Hepatocyte (in vitro differentiated cells): ENCODE results near the gene C22orf39. TPM values are rescaled to one million over a fixed set of nuclear protein-coding genes. Genes with fewer than 3 reads are reported as not detected.

ENCODE experiments used
- DNase-seq: peaks from one replicate; pipeline ENCODE4 v3.0.0-alpha.2; 2016; ENCODE audit warnings: low spot score
- H2AFZ ChIP-seq: fragments of 200-600 bp; sonication (generic); 2 replicates; pipeline ENCODE4 v1.6.0; 2016; ENCODE audit warnings: antibody characterized with exemption, mild to moderate bottlenecking
- H3K27ac ChIP-seq: fragments of 200-600 bp; sonication (generic); 2 replicates; pipeline ENCODE4 v1.5.1; 2016; ENCODE audit warnings: mild to moderate bottlenecking
- H3K27me3 ChIP-seq: fragments of 200-600 bp; sonication (generic); 2 replicates; pipeline ENCODE4 v1.6.1; 2016
- H3K36me3 ChIP-seq: fragments of 200-600 bp; sonication (generic); replicated peaks from 2 replicates; pipeline ENCODE4 v1.5.1; 2016; ENCODE audit warnings: low read depth; ENCODE audit not compliant: insufficient read depth
- H3K4me1 ChIP-seq: fragments of 200-600 bp; sonication (generic); 2 replicates; pipeline ENCODE4 v1.5.1; 2016; ENCODE audit warnings: mild to moderate bottlenecking, moderate library complexity; ENCODE audit not compliant: insufficient read depth
- H3K4me2 ChIP-seq: fragments of 200-600 bp; sonication (generic); 2 replicates; pipeline ENCODE4 v1.6.0; 2016
- H3K4me3 ChIP-seq: fragments of 200-600 bp; sonication (generic); 2 replicates; pipeline ENCODE4 v1.5.1; 2016; ENCODE audit warnings: mild to moderate bottlenecking
- H3K79me2 ChIP-seq: fragments of 200-600 bp; sonication (generic); 2 replicates; pipeline ENCODE4 v1.6.0; 2017; ENCODE audit warnings: mild to moderate bottlenecking
- H3K9me2 ChIP-seq: fragments of 200-600 bp; sonication (generic); replicated peaks from 2 replicates; pipeline ENCODE4 v1.6.0; 2017; ENCODE audit warnings: mild to moderate bottlenecking; ENCODE audit not compliant: insufficient read depth
- H3K9me3 ChIP-seq: fragments of 200-600 bp; sonication (generic); 2 replicates; pipeline ENCODE4 v1.5.1; 2016; ENCODE audit warnings: low read depth, mild to moderate bottlenecking
- H4K20me1 ChIP-seq: fragments of 200-600 bp; sonication (generic); 2 replicates; pipeline ENCODE4 v1.6.0; 2016; ENCODE audit warnings: mild to moderate bottlenecking; ENCODE audit not compliant: insufficient read depth, poor library complexity, severe bottlenecking
- EZH2 ChIP-seq: fragments of 200-600 bp; sonication (generic); IDR thresholded peaks from 2 replicates; pipeline ENCODE4 v1.6.1; 2016; ENCODE audit warnings: antibody characterized with exemption, mild to moderate bottlenecking, borderline replicate concordance
- EZH2phosphoT487 ChIP-seq: fragments of 200-600 bp; sonication (generic); IDR thresholded peaks from one replicate; pipeline ENCODE4 v1.6.1; 2018; ENCODE audit warnings: antibody characterized with exemption, mild to moderate bottlenecking, low read depth, moderate library complexity; ENCODE audit not compliant: unreplicated experiment, severe bottlenecking
- WGBS: methylation state at CpG from one replicate; pipeline ENCODE4 v1.1.6; 2016; ENCODE audit warnings: low lambda C conversion rate; ENCODE audit errors: missing lambda C conversion rate; 5-methylcytosine and 5-hydroxymethylcytosine counted together
- polyA plus RNA-seq: library from polyadenylated mRNA; unstranded; fragments of >200 nt; fragmentation: Nextera tagmentation; extraction: Ambion mirVana; gene quantifications from 2 replicates; pipeline ENCODE4 v1.2.1, GENCODE V29; 2016
- total RNA-seq: library from RNA; depleted of rRNA; stranded (reverse); fragments of >200 nt; gene quantifications from 2 replicates; pipeline ENCODE4 v1.2.3, GENCODE V29; 2014
- TF ChIP-seq, protein P1 (sequence below): fragments of 200-600 bp; sonication (generic); IDR thresholded peaks from 2 replicates; pipeline ENCODE4 v1.5.1; 2016; ENCODE audit warnings: antibody characterized with exemption, mild to moderate bottlenecking; ENCODE audit not compliant: poor library complexity

C22orf39 gene
- total and polyA plus RNA-seq, 2 experiments from 2014 or later = 29.5 to 32.4 TPM

DNA sequence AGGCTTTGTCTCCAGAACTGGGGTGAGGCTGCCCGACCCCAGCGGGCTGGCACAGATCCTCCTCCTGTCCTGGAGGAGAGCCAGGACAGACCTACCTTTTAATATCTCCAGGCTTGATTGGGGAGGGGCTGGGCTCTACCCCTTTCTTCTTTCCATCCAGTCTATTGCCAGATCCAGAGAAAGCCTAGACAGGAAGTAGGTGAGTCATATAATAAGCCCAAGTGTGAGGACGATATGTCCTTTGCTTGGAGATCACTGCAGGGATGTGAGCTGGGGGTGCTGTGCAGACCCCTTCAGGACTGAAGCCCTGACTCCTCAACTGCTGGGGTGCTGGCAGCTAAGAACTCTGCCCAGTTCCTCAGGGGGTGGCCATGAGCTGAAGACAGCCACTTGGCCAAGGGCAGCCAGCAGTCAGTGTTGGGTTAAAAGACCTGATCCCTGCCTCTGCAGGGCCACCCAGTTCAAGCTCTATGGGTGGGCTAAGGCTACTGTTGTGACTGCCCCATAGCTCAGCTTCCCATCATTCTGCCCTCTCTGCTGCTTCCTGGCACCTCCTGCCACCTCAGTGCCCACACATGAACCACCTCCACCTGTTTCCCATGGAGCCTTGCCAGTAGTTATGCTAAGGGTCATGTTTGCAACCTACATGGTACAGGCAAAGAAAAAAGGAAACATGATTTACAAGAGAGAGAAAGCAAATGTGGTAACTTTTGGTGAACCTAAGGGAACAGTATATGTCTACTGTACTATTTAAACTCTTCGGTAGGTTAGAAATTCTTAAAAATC is 8.3 kb upstream of the C22orf39 start:
- Histone ChIP-seq H3K27ac (no peak overlapping the region), H3K9me3 (no peaks in the 10 kb centered on the region), H4K20me1 (no peaks in the 10 kb centered on the region), H3K79me2 (no peaks in the 10 kb centered on the region), H3K4me3 (no peak overlapping the region), H3K36me3 (no peaks in the 10 kb centered on the region), H2AFZ (no peak overlapping the region), H3K4me1 (no peaks in the 10 kb centered on the region), H3K9me2 (no peaks in the 10 kb centered on the region), H3K27me3 (no peaks in the 10 kb centered on the region), H3K4me2 (no peak overlapping the region)
- DNase-seq = no peak
- TF ChIP-seq, protein P1, sequence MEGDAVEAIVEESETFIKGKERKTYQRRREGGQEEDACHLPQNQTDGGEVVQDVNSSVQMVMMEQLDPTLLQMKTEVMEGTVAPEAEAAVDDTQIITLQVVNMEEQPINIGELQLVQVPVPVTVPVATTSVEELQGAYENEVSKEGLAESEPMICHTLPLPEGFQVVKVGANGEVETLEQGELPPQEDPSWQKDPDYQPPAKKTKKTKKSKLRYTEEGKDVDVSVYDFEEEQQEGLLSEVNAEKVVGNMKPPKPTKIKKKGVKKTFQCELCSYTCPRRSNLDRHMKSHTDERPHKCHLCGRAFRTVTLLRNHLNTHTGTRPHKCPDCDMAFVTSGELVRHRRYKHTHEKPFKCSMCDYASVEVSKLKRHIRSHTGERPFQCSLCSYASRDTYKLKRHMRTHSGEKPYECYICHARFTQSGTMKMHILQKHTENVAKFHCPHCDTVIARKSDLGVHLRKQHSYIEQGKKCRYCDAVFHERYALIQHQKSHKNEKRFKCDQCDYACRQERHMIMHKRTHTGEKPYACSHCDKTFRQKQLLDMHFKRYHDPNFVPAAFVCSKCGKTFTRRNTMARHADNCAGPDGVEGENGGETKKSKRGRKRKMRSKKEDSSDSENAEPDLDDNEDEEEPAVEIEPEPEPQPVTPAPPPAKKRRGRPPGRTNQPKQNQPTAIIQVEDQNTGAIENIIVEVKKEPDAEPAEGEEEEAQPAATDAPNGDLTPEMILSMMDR = no peak
- TF ChIP-seq EZH2 (no peak), EZH2phosphoT487 (no peak)
- 93% methylated on average over 4 of the region's 4 CpGs for WGBS

DNA sequence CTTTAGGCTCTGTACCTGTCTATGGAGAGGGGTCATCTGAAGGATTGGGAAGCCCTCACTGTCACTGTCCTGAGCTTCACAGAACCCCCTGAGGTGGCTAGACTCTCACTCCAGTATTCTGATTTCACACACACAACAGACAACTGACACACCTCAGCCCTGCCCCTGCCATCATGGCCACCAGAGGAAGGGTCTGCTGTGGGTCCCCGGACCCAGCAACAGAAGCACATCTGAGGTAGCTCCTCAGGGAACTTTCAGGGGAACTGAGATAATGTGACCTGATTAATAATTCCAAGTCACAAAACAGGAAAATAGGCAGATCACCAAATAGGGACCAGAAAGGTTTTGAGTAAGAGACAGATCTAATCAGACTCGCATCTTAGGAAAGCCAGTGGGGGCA is 7.5 kb upstream of the C22orf39 start:
- no peaks in the 10 kb centered on the region for H3K27me3 ChIP-seq
- H3K4me1 ChIP-seq = no peaks in the 10 kb centered on the region
- no peaks in the 10 kb centered on the region for H3K79me2 ChIP-seq
- no peak overlapping the region for H3K27ac ChIP-seq
- no peak overlapping the region for H3K4me2 ChIP-seq
- H4K20me1 ChIP-seq = no peaks in the 10 kb centered on the region
- no peak overlapping the region for H3K4me3 ChIP-seq
- 96% methylated on average over 2 of the region's 2 CpGs for WGBS
- no peak overlapping the region for H2AFZ ChIP-seq
- no peak for DNase-seq
- no peaks in the 10 kb centered on the region for H3K36me3 ChIP-seq
- TF ChIP-seq EZH2 (no peak), EZH2phosphoT487 (no peak)
- TF ChIP-seq, protein P1 = no peak
- no peaks in the 10 kb centered on the region for H3K9me2 ChIP-seq
- H3K9me3 ChIP-seq = no peaks in the 10 kb centered on the region

DNA sequence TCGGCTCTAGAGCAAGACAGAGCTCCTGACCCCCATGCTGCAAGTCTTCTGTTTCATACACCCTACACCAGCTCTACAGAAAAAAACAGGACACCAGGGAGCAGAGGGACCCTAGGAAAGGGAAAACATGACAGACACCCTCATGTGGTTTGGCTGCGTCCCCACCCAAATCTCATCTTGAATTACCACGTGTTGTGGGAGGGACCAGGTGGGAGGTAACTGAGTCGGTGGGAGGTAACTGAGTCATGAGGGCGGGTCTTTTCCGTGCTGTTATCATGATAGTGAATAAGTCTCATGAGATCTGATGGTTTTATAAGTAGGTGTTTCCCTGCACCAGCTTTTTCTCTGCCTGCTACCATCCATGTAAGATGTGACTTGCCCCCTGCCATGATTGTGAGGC is 6.6 kb upstream of the C22orf39 start:
- H3K9me3 ChIP-seq = no peaks in the 10 kb centered on the region
- H3K4me3 ChIP-seq = no peak overlapping the region
- TF ChIP-seq EZH2phosphoT487 = no peak
- no peak for TF ChIP-seq EZH2
- TF ChIP-seq, protein P1 = no peak
- H3K27ac ChIP-seq = no peak overlapping the region
- H3K4me1 ChIP-seq = no peaks in the 10 kb centered on the region
- DNase-seq = no peak
- 86% methylated on average over 6 of the region's 6 CpGs for WGBS
- H3K79me2 ChIP-seq = no peaks in the 10 kb centered on the region
- no peaks in the 10 kb centered on the region for H3K9me2 ChIP-seq
- H4K20me1 ChIP-seq = no peaks in the 10 kb centered on the region
- no peaks in the 10 kb centered on the region for H3K27me3 ChIP-seq
- no peak overlapping the region for H3K4me2 ChIP-seq
- no peaks in the 10 kb centered on the region for H3K36me3 ChIP-seq
- H2AFZ ChIP-seq = no peak overlapping the region

DNA sequence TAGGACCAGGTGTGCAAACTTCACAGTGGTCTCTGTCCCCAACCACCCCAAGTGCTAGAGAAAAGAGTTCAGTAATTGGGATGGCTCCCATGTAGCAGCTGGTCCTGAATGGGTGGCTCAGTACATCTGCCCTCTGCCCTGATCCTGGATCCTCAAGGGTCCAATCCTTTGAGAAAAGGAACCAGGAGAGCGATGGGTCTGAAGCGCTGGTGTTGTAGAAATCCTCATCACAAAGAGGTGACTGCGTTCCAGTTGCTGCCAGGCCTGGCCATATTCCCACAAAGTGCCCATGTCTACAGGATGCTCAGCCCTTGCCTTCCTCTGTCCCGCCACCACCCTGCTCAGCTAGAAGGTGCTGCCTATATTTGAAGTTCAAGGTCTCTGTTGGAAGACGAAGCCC is 6.2 kb upstream of the C22orf39 start:
- no peaks in the 10 kb centered on the region for H3K9me3 ChIP-seq
- no peaks in the 10 kb centered on the region for H4K20me1 ChIP-seq
- no peak for DNase-seq
- no peak overlapping the region for H3K4me3 ChIP-seq
- H3K36me3 ChIP-seq = no peaks in the 10 kb centered on the region
- H3K4me1 ChIP-seq = peaks cover 2% of the 10 kb centered on the region
- H3K27ac ChIP-seq = no peak overlapping the region
- 100% methylated on average over 5 of the region's 5 CpGs for WGBS
- no peaks in the 10 kb centered on the region for H3K27me3 ChIP-seq
- H3K9me2 ChIP-seq = no peaks in the 10 kb centered on the region
- no peak overlapping the region for H3K4me2 ChIP-seq
- H2AFZ ChIP-seq = no peak overlapping the region
- TF ChIP-seq EZH2phosphoT487 (no peak), EZH2 (no peak)
- TF ChIP-seq, protein P1 = no peak
- H3K79me2 ChIP-seq = no peaks in the 10 kb centered on the region
